ENCODE data around the gene CERK. TPM values are rescaled to one million over a fixed set of nuclear protein-coding genes. Genes with fewer than 3 reads are reported as not detected.

The CERK gene
- total RNA-seq, 2 donors from 2014 or later = 164 to 174 TPM

DNA sequence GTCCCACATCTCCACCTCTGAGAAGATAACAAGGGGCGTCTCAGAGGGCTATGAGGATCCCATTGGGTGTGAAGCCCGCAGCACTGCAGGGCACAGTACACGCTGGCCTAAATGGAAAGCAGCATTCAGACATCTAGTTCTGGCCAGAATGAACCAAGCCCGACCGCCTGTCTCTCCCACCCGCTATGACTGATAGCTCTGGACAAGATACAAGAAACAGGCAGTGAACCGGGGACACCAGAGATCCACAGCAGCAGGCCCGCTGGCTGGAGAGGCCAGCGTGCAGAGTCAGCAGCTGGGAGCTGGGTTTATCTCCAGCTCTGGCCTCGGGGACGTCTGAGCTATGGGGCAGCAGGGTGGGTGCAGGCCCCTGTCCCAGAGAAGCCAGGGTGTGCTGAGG is 9.6 kb downstream of the CERK start:
- ATAC-seq = no peak
- no peak for DNase-seq
- Mint-ChIP-seq H3K27me3 (no peaks in the 10 kb centered on the region), H3K36me3 (ENCODE audit: low read depth) (peaks cover 6% of the 10 kb centered on the region), H3K27ac (peak overlapping the region; percentile 97), H3K4me3 (peak overlapping the region; percentile 62), H3K4me1 (peaks cover 49% of the 10 kb centered on the region)
- no peaks in the 10 kb centered on the region for H3K9me3 ChIP-seq (ENCODE audit: control insufficient read depth, low read length, poor library complexity, severe bottlenecking)

DNA sequence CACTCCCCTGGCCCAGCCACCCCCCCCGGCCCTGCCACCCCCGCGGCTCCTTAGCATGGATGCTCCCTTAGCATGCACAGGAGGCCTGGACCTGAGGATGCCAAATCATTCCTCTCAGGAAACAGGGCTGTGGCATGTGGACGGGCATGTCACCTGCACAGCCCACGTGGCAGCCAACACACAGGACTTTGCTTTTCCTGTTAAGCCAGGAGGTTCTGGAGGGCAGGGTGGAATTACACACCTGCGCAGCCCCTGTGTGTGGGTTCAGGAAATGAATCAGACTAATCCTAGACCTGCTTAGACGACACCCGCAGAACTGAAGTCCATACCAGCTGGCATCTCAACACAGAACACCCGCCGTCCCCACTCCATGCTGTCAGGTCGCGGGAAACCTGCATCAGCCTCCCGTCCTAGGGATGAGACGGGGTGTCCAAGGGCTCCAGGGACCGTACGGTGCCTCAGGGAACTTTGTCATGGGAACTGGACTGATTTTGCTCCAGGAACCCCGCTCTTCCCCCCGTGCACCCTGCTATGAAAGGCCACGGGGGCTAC is 10.2 kb downstream of the CERK start:
- Mint-ChIP-seq H3K27ac (peak overlapping the region; percentile 97), H3K36me3 (ENCODE audit: low read depth) (peaks cover 6% of the 10 kb centered on the region), H3K27me3 (no peaks in the 10 kb centered on the region), H3K4me1 (peaks cover 53% of the 10 kb centered on the region), H3K4me3 (peak overlapping the region; percentile 62)
- H3K9me3 ChIP-seq (ENCODE audit: control insufficient read depth, low read length, poor library complexity, severe bottlenecking) = no peaks in the 10 kb centered on the region
- DNase-seq = no peak
- no peak for ATAC-seq

DNA sequence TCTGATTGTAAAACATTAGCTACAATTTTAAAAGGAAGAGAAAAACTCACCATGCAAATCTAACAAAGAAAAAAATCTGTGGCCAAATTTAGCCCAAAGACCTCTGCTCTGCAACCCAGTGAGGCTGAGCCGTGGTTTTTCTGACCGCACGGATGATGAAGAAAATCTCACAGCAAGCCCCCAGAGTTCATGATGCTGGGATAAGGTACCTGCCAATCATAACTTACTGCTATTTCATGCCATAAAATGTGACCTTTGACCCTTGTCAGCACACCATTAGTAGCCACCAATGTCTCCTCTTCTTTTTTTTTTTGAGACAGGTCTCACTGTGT is 11.1 kb downstream of the CERK start:
- Mint-ChIP-seq H3K4me3 (peak overlapping the region; percentile 15), H3K4me1 (peaks cover 54% of the 10 kb centered on the region), H3K27ac (peak overlapping the region; percentile 97), H3K27me3 (no peaks in the 10 kb centered on the region), H3K36me3 (ENCODE audit: low read depth) (peaks cover 6% of the 10 kb centered on the region)
- no peak for ATAC-seq
- H3K9me3 ChIP-seq (ENCODE audit: control insufficient read depth, low read length, poor library complexity, severe bottlenecking) = no peaks in the 10 kb centered on the region
- no peak for DNase-seq

DNA sequence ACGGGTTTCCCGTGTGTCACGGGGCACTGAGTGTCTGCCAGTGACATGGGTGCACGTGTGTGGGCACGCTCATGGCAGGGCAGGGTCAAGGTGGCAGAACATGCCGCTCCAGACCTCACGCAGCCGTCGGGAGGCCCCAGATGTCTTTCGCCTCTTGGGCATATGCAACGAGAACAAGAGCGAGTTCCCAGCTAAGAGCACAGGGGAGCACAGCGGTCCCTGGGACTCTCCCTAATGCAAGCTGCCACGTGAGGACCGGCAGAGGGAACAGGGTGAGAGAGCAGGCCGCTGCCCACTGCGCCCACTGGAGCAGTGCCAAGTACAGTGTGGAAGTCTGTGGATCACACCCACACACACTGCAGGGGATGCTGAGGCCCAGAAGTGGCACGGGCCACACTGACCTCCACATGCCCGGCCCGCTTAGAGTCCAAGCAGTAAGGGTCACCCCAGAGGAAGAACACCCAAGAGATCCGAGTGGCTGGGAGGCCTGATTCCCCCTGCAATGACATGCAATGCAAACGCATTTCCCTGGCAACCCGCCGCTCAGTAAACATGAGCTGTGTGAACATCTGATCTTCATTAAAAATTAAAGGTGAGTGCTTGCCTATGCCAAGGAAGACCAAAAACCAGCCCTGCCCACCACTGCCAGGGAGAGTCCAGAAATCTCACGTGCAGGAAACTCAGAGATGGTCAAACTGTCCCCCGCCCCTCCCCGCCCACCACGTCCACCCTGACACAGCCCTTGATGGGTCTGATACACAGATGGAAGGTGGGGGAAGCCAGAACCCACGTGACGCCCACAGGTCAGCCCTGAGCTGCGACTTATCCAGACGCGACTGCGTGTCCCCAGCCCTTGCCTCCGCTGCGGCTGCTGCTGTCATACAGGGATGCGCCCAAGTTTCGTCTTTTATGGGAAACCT is 11.7 kb downstream of the CERK start:
- peaks cover 52% of the 10 kb centered on the region for H3K4me1 Mint-ChIP-seq
- ATAC-seq (no peak), DNase-seq (no peak)
- peaks cover 3% of the 10 kb centered on the region for H3K36me3 Mint-ChIP-seq (ENCODE audit: low read depth)
- peak overlapping the region; percentile 97 for H3K27ac Mint-ChIP-seq
- H3K9me3 ChIP-seq (ENCODE audit: control insufficient read depth, low read length, poor library complexity, severe bottlenecking) = no peaks in the 10 kb centered on the region
- H3K27me3 Mint-ChIP-seq = no peaks in the 10 kb centered on the region
- H3K4me3 Mint-ChIP-seq = no peak overlapping the region

DNA sequence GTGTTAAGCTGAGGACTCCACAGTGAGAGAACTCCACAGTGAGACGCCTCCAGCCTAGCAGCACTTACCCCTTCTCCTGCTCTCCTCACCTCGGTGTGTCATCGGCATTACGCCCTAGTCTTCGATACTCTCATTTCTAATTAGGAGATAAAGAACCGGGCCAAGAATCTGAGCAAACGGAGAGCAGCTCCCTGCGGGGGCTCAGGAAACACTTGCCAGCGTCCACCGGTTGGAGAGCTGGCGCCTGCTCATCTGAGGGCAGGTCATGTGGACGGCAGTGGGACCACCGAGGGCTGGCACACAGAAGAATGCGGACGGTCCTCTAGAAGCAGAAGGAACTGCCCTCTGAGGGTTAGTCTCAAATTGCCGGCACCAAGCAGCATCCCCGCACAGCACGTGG is 13.0 kb downstream of the CERK start:
- Mint-ChIP-seq H3K36me3 (ENCODE audit: low read depth) (peaks cover 3% of the 10 kb centered on the region), H3K27me3 (no peaks in the 10 kb centered on the region), H3K27ac (no peak overlapping the region), H3K4me1 (peaks cover 45% of the 10 kb centered on the region), H3K4me3 (no peak overlapping the region)
- ATAC-seq = no peak
- no peaks in the 10 kb centered on the region for H3K9me3 ChIP-seq (ENCODE audit: control insufficient read depth, low read length, poor library complexity, severe bottlenecking)
- no peak for DNase-seq

DNA sequence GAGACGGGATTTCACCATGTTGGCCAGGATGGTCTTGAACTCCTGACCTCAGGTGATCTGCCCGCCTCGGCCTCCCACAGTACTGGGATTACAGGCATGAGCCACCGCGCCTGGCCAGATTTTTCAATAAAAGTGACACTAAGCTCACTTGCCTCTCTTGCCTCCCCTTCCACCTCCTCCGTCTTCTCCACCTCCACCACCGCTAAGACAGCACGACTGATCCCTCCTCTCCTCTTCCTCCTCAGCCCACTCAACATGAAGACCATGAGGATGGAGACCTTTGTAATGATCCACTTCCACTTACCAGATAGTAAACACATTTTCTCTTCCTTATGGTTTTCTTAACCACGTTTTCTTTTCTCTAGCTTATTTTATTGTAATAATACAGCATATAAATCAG is 14.2 kb downstream of the CERK start:
- no peaks in the 10 kb centered on the region for H3K9me3 ChIP-seq (ENCODE audit: control insufficient read depth, low read length, poor library complexity, severe bottlenecking)
- no peak for DNase-seq
- Mint-ChIP-seq H3K4me3 (no peak overlapping the region), H3K4me1 (peaks cover 40% of the 10 kb centered on the region), H3K36me3 (ENCODE audit: low read depth) (peaks cover 3% of the 10 kb centered on the region), H3K27me3 (no peaks in the 10 kb centered on the region), H3K27ac (peak overlapping the region; percentile 86)
- no peak for ATAC-seq

DNA sequence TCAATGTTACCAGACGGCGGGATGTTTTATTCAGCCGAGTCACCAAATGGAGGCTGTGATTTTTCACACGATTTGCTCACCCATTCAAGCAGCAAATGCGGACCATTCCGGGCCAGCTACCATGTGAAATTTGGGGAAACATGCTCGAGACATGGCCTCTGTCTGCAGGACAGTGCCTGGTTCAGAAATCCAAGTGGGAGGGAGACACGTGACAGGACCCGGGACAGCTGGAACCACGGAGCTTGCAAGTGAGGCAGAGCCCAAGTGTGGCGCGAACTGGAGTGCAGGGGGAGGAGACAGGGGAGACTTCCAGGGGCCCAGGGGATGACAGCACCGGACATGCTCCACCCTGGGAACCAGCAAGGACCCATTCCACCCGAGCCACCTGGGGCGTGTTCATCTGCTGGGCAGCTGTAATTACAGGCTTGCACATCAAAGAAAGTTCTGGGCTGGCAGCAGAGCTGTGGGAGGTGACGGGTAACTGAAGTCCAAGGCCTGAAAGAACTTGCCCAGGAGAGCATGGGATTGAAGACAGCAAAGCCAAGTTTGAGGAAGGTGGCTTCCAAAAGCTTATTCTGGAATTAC is 16.5 kb downstream of the CERK start:
- Mint-ChIP-seq H3K4me1 (peaks cover 33% of the 10 kb centered on the region), H3K36me3 (ENCODE audit: low read depth) (peaks cover 7% of the 10 kb centered on the region), H3K4me3 (no peak overlapping the region), H3K27ac (peak overlapping the region; percentile 83), H3K27me3 (no peaks in the 10 kb centered on the region)
- no peaks in the 10 kb centered on the region for H3K9me3 ChIP-seq (ENCODE audit: control insufficient read depth, low read length, poor library complexity, severe bottlenecking)
- ATAC-seq = no peak
- DNase-seq = no peak

DNA sequence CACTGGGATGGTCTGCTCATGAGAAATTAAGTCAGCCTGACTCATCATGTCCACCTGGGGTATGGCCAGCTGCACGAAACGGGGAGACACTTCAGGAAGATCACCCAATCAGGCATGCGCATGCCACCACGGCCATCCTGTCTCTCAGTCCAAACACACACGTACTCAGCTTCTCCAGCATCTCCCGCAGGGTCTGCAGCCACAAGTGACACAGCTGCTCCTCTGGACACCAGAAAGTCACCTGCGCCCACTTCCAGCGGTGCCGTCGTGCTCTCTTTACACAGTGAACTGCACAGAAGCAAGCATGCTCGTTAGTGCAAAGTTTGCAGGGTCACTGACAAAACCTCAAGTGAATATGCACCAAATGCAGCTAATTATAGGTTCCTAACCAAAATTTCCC is 18.1 kb downstream of the CERK start:
- no peaks in the 10 kb centered on the region for H3K27me3 Mint-ChIP-seq
- no peak for ATAC-seq
- no peak for DNase-seq
- H3K4me1 Mint-ChIP-seq = peaks cover 35% of the 10 kb centered on the region
- peaks cover 7% of the 10 kb centered on the region for H3K36me3 Mint-ChIP-seq (ENCODE audit: low read depth)
- no peak overlapping the region for H3K27ac Mint-ChIP-seq
- H3K9me3 ChIP-seq (ENCODE audit: control insufficient read depth, low read length, poor library complexity, severe bottlenecking) = no peaks in the 10 kb centered on the region
- peak overlapping the region; percentile 67 for H3K4me3 Mint-ChIP-seq

DNA sequence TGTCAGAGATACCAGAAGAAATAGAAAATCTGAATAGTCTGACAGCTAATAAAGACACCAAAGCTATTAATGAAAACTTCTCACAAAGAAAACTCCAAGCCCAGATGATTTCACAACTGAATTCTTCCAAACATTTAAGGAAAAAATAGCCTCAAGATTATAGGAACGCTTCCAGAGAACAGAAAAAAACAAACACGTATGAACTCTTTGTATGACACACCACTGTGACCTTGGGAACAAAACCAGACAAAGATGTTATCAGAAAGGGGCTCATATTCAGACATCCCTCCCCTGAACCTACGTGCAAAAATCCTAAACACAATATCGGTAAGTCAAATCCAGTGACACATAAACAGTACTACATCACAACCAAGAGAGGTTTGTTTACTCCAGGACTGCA is 23.5 kb downstream of the CERK start:
- Mint-ChIP-seq H3K36me3 (ENCODE audit: low read depth) (peaks cover 4% of the 10 kb centered on the region), H3K27me3 (no peaks in the 10 kb centered on the region), H3K4me1 (peaks cover 24% of the 10 kb centered on the region), H3K4me3 (no peak overlapping the region), H3K27ac (peak overlapping the region; percentile 91)
- H3K9me3 ChIP-seq (ENCODE audit: control insufficient read depth, low read length, poor library complexity, severe bottlenecking) = no peaks in the 10 kb centered on the region
- peak; percentile 27 for ATAC-seq
- no peak for DNase-seq

DNA sequence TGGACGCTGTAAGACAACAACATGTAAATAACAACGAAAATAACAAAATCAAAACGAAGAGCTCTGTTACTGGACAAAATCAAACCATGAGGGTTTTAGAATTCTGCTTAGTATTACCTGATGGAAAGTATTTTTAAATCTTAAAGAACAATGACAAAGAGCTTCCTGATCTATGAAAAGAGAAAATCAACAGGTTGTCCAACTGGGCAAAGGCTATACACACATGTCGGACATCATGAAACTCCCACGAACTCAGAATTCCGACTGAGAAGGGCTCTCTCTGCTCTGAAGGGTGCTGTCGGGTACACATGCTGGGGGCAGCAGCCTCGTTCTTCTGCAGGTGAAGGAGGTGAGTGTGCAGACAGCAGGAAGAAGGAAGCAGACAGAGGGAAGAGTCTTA is 25.8 kb downstream of the CERK start:
- DNase-seq = no peak
- H3K36me3 Mint-ChIP-seq (ENCODE audit: low read depth) = peaks cover 12% of the 10 kb centered on the region
- no peaks in the 10 kb centered on the region for H3K9me3 ChIP-seq (ENCODE audit: control insufficient read depth, low read length, poor library complexity, severe bottlenecking)
- H3K4me3 Mint-ChIP-seq = no peak overlapping the region
- peak overlapping the region; percentile 88 for H3K27ac Mint-ChIP-seq
- H3K4me1 Mint-ChIP-seq = peaks cover 25% of the 10 kb centered on the region
- no peaks in the 10 kb centered on the region for H3K27me3 Mint-ChIP-seq
- no peak for ATAC-seq

DNA sequence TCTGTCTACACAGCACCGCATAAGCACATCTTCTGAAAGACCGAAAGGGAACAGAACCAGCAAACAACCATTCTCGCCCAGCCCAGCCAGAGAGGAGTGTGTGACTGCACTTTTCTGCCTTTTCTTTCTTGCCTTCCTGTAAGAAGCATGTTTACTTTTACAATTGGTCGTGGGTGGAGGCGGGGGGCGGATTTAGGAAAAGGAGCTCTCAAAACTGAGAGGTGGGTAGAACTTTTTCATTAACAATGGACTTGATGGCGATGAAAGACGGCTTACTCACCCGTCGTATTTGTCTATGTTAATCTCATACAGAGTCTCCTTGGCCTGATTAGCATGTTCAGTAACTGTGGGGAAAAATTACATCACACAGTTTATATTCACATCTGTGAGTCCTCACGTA is 27.2 kb downstream of the CERK start:
- H3K9me3 ChIP-seq (ENCODE audit: control insufficient read depth, low read length, poor library complexity, severe bottlenecking) = no peaks in the 10 kb centered on the region
- H3K27ac Mint-ChIP-seq = peak overlapping the region; percentile 65
- no peaks in the 10 kb centered on the region for H3K27me3 Mint-ChIP-seq
- no peak overlapping the region for H3K4me3 Mint-ChIP-seq
- ATAC-seq (no peak), DNase-seq (no peak)
- peaks cover 24% of the 10 kb centered on the region for H3K4me1 Mint-ChIP-seq
- peaks cover 14% of the 10 kb centered on the region for H3K36me3 Mint-ChIP-seq (ENCODE audit: low read depth)

DNA sequence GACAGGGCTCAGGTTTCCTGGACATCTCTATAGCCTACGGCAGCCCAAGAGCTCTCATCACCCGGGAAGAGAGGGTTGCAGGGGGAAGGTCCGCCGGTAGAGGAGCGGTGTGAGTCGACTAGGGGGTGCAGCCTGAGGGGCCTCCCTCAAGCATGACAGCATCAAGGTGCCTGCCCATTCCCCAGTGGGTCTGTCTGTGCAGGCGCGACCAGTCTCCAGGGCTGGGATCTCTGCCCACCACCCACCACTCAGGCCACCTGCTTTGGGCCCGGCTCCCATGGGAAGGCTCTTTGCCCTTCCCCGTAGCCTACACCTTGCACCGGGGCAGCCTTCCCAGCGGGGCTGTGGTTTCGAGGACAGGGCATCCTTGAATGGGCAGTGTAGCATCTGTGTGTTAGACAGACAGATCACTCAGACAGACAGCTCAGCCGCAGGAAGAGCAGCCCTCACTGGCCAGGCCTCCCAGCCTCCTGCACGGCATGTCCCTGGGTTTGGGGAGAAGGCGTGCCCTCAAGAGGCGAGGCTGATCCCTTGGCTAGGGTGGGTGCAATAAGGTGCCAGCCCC is 29.2 kb downstream of the CERK start:
- Mint-ChIP-seq H3K36me3 (ENCODE audit: low read depth) (peaks cover 17% of the 10 kb centered on the region), H3K4me1 (peaks cover 17% of the 10 kb centered on the region), H3K4me3 (no peak overlapping the region), H3K27me3 (no peaks in the 10 kb centered on the region), H3K27ac (no peak overlapping the region)
- no peaks in the 10 kb centered on the region for H3K9me3 ChIP-seq (ENCODE audit: control insufficient read depth, low read length, poor library complexity, severe bottlenecking)
- DNase-seq = no peak
- ATAC-seq = no peak

DNA sequence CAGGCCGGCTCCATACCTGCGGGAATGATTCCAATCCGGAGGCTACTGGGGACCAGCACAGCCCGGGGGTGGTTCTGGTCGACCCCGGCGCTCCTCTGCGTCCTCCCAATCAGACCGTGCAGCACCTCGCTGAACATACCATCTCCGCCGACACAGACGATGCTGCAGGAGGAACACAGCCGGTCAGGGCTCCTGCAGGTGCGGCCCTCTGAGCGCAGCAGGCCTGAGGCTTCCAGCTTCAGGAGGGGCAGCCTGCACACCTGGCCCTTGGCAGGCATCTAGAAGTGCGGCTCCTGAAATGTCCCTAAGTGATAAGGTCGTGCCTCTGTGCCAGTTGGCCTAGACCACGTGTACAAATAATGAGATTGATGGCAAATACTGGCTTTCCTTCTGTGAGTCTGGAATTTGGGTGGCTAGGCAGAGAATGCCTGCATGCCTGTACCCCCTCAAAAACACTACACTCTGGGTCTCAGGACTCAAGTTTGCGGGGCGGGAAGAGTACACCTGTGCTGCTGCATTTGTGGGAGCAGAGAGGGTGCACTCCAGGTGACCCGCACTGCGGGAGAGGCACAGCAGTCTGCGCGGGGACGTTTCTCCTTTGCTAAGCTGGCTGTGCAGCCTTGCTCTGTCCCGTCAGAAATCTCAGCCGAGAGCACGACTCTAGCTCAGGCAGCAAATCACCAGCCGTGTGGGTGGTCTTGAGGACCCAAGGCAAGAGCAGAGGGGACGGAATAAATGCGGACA is 30.1 kb downstream of the CERK start:
- H3K27me3 Mint-ChIP-seq = no peaks in the 10 kb centered on the region
- H3K9me3 ChIP-seq (ENCODE audit: control insufficient read depth, low read length, poor library complexity, severe bottlenecking) = no peaks in the 10 kb centered on the region
- no peak for ATAC-seq
- no peak for DNase-seq
- H3K4me3 Mint-ChIP-seq = no peak overlapping the region
- H3K4me1 Mint-ChIP-seq = peaks cover 18% of the 10 kb centered on the region
- peaks cover 17% of the 10 kb centered on the region for H3K36me3 Mint-ChIP-seq (ENCODE audit: low read depth)
- no peak overlapping the region for H3K27ac Mint-ChIP-seq

All from T-helper 17 cell (primary cell).